ENCODE measurements around the gene EFCAB6. TPM values are rescaled to one million over a fixed set of nuclear protein-coding genes. Genes with fewer than 3 reads are reported as not detected.

The EFCAB6 gene
- total and polyA plus RNA-seq, 9 of the 15 experiments (the other 6 are each of a cell fraction or from before 2014, with no cell fraction given) = 0.06 TPM; not detected in 8

GRCh38 chr22:43618517-43618916 lies 193.6 kb downstream of the EFCAB6 start (continued):
- TF ChIP-seq MGA (IDR thresholded peaks at IDR 0.05) (no peak), GATA2 (CRISPR knock-in tag; IDR thresholded peaks at IDR 0.05) (no peak), OTX1 (CRISPR knock-in tag; IDR thresholded peaks at IDR 0.05) (no peak), ZNF24 (IDR thresholded peaks at IDR 0.05) (no peak), KDM1A (IDR thresholded peaks at IDR 0.05) (no peak), PREB (CRISPR knock-in tag; IDR thresholded peaks at IDR 0.05) (no peak), IRF2 (CRISPR knock-in tag; IDR thresholded peaks at IDR 0.05) (no peak), TCF7 (IDR thresholded peaks at IDR 0.05; ENCODE audit: borderline replicate concordance) (no peak), SP1 (CRISPR knock-in tag; IDR thresholded peaks at IDR 0.05) (no peak), CREM (IDR thresholded peaks at IDR 0.05; ENCODE audit: low read depth) (no peak)
- TF ChIP-seq, protein P1, sequence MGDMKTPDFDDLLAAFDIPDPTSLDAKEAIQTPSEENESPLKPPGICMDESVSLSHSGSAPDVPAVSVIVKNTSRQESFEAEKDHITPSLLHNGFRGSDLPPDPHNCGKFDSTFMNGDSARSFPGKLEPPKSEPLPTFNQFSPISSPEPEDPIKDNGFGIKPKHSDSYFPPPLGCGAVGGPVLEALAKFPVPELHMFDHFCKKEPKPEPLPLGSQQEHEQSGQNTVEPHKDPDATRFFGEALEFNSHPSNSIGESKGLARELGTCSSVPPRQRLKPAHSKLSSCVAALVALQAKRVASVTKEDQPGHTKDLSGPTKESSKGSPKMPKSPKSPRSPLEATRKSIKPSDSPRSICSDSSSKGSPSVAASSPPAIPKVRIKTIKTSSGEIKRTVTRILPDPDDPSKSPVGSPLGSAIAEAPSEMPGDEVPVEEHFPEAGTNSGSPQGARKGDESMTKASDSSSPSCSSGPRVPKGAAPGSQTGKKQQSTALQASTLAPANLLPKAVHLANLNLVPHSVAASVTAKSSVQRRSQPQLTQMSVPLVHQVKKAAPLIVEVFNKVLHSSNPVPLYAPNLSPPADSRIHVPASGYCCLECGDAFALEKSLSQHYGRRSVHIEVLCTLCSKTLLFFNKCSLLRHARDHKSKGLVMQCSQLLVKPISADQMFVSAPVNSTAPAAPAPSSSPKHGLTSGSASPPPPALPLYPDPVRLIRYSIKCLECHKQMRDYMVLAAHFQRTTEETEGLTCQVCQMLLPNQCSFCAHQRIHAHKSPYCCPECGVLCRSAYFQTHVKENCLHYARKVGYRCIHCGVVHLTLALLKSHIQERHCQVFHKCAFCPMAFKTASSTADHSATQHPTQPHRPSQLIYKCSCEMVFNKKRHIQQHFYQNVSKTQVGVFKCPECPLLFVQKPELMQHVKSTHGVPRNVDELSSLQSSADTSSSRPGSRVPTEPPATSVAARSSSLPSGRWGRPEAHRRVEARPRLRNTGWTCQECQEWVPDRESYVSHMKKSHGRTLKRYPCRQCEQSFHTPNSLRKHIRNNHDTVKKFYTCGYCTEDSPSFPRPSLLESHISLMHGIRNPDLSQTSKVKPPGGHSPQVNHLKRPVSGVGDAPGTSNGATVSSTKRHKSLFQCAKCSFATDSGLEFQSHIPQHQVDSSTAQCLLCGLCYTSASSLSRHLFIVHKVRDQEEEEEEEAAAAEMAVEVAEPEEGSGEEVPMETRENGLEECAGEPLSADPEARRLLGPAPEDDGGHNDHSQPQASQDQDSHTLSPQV (IDR thresholded peaks at IDR 0.05) = no peak

Data from K562 (cell line).